BJ (cell line): Measurements from ENCODE around the gene EXOC6B. TPM values are rescaled to one million over a fixed set of nuclear protein-coding genes. Genes with fewer than 3 reads are reported as not detected.

Experiments used
- CTCF ChIA-PET: fragments of 350-600 bp; formaldehyde crosslinking; extraction: SDS; loops from one replicate; lab custom pipeline; 2021; ENCODE audit warnings: antibody characterized with exemption, inconsistent platforms; lab: Yijun Ruan, JAX
- POLR2A ChIA-PET: fragments of 300-600 bp; sonication (Branson Sonifier 250); formaldehyde crosslinking; extraction: SDS; loops from one replicate; lab custom pipeline; 2021; ENCODE audit warnings: antibody characterized with exemption; lab: Charles Lee
- DNase-seq: peaks from one replicate; pipeline ENCODE4 v3.0.0-alpha.2; 2011; ENCODE audit warnings: low read depth
- H3K27me3 ChIP-seq: 2 replicates; pipeline ENCODE4 v1.6.0; 2011; ENCODE audit warnings: low read length; ENCODE audit not compliant: control insufficient read depth, insufficient read depth
- H3K36me3 ChIP-seq: 2 replicates; pipeline ENCODE4 v1.5.1; 2011; ENCODE audit warnings: low read length; ENCODE audit not compliant: control insufficient read depth, insufficient read depth
- H3K4me3 ChIP-seq: 2 replicates; pipeline ENCODE4 v1.5.1; 2011; ENCODE audit warnings: low read depth, mild to moderate bottlenecking, control low read depth, low read length
- CTCF ChIP-seq: IDR thresholded peaks from 2 replicates; pipeline ENCODE4 v1.5.1; 2011; ENCODE audit warnings: low read depth, mild to moderate bottlenecking, control low read depth, inconsistent platforms, low read length, moderate library complexity; ENCODE audit not compliant: insufficient read depth
- polyA plus RNA-seq: library from polyadenylated mRNA; depleted of rRNA; stranded (reverse); fragments of >200 nt; gene quantifications from 2 replicates; pipeline ENCODE4 v1.2.3, GENCODE V29; 2011

The EXOC6B gene
- polyA plus RNA-seq, 1 experiment: 15.5 TPM

GRCh38 chr2:72712304-72712703 lies 113.5 kb downstream of the EXOC6B start:
- CTCF ChIA-PET: no interaction called here
- Histone ChIP-seq H3K4me3 (no peak overlapping the region), H3K27me3 (no peaks in the 10 kb centered on the region), H3K36me3 (peaks cover 1% of the 10 kb centered on the region; the same call in 1 of the 2 replicates)
- DNase-seq: no peak
- POLR2A ChIA-PET: no interaction called here
- TF ChIP-seq CTCF: no peak

DNA sequence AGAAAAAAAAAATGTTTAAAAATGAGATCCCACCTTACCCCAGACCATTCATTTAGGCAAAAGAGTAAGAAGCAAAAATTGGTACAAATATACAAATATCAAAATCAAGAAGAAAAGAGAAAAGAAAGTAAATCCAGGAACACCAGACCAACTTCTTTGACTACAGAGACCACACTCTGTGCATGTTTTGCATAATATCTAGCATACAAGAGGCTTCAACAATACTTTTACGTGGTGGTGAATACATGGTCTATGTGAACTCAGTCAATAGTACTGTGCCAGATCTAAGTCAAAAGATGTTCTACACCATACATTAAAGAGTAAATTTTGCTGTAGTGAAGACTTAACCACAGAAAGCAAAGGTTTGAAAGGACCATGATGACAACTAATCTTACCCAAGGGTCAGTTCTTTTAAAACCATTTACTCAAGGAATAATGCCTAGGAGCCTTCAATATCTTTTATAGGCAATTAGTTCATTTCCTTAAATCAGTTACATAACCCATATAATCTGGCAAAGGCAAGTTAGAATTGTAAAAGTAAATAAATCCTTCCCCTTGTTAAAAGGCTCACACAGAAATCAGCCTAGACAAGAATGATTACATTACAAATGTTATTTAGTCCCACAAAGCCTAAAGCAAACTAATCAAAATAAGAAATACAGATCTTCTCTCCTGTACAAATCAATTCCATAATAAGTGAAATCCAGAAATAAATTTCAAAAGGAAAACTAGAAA lies 115.2 kb downstream of the EXOC6B start:
- no peak for DNase-seq
- ChIA-PET CTCF (no interaction called here), POLR2A (no interaction called here)
- no peak overlapping the region for H3K4me3 ChIP-seq
- no peak for TF ChIP-seq CTCF
- no peaks in the 10 kb centered on the region for H3K27me3 ChIP-seq
- peaks cover 1% of the 10 kb centered on the region; the same call in 1 of the 2 replicates for H3K36me3 ChIP-seq

DNA sequence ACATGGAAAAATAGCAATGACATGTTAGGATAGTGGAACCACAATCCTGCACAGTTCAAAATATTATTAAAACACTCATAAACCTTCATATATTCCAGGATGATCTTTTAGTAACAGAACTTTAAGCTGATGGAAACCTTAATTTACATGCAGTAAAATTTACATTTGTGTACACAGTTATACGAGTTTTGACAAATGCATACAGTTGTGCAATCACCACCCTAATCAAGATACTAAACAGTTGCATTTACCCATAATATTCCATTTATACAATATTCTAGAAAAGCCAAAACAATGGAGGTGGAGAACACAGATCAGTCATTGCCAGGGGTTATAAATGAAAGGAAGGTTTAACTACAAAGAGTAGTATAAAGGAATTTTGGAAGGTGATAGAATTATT lies 117.6 kb downstream of the EXOC6B start:
- H3K36me3 ChIP-seq: peaks cover 1% of the 10 kb centered on the region; the same call in 1 of the 2 replicates
- no peak for DNase-seq
- POLR2A ChIA-PET: no interaction called here
- no peaks in the 10 kb centered on the region for H3K27me3 ChIP-seq
- TF ChIP-seq CTCF: no peak
- CTCF ChIA-PET: no interaction called here
- no peak overlapping the region for H3K4me3 ChIP-seq

DNA sequence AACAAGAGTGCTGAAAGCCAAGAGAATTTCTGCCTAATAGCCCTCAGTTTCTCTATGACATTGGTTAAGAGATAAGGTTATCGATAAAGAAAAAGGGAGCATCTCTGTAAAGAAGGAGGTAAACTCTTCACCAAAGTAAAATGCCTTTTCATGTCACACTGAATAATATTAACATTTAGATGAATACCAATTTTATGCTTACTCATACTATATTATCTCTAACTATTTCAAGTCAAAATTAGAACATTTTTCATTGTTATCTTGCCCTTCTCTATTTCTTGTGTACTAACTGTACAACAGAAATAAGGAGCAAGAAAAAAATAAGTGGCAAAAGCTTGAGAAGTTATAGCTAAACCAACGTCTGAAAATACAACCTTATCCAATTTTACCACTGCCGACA lies 127.5 kb downstream of the EXOC6B start:
- POLR2A ChIA-PET: no interaction called here
- CTCF ChIA-PET: no interaction called here

DNA sequence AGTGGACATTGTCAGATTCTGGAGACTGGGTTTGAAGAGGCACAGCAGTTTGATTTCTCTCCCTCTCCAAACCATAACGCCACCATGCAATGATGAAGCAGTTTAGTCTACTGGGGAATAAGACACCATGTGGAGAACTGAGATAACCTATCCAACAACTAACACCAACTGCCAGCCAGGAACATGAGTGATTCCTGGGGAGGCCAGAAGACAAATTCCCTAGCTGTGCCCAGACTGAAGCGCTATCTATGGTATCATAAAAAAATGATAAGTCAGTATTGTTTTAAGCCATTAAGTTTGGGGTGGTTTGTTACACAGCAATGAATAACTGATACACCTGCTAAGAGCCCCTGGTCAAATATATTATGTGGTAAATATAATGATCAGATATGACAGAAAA lies 129.3 kb downstream of the EXOC6B start:
- Histone ChIP-seq H3K4me3 (no peak overlapping the region), H3K27me3 (no peaks in the 10 kb centered on the region), H3K36me3 (no peaks in the 10 kb centered on the region)
- POLR2A ChIA-PET: no interaction called here
- no peak for DNase-seq
- CTCF ChIA-PET: no interaction called here
- TF ChIP-seq CTCF: no peak

More for the DNA sequence above, 127.5 kb downstream of the EXOC6B start:
- H3K27me3 ChIP-seq: no peaks in the 10 kb centered on the region
- no peak for DNase-seq
- H3K4me3 ChIP-seq: no peak overlapping the region
- TF ChIP-seq CTCF: no peak
- no peaks in the 10 kb centered on the region for H3K36me3 ChIP-seq
